HG02884 (cell line): ENCODE data around the gene GSE1.

Experiments
- ATAC-seq: cut with Tn5 transposase; IDR thresholded peaks from one replicate; pipeline ENCODE4 v1.9.1; 2021; ENCODE audit warnings: mild to moderate bottlenecking, moderate library complexity; ENCODE audit not compliant: unreplicated experiment

Gene GSE1

GRCh38 chr16:85645021-85645589, 32.0 kb downstream of the GSE1 start:
- ATAC-seq, result no peak

GRCh38 chr16:85646358-85646907, 33.3 kb downstream of the GSE1 start:
- ATAC-seq, result no peak

GRCh38 chr16:85646976-85647375, 33.9 kb downstream of the GSE1 start:
- no peak for ATAC-seq

GRCh38 chr16:85648070-85648714, 35.1 kb downstream of the GSE1 start:
- ATAC-seq, result no peak

- no peak for ATAC-seq
These were observed 35.7 kb downstream of the GSE1 start for GRCh38 chr16:85648805-85649204.

- ATAC-seq, result no peak
These were observed 36.5 kb downstream of the GSE1 start for GRCh38 chr16:85649411-85650134.

- ATAC-seq, result no peak
These were observed 37.2 kb downstream of the GSE1 start for GRCh38 chr16:85650135-85650843.

- ATAC-seq, result no peak
These were observed 37.9 kb downstream of the GSE1 start for GRCh38 chr16:85650844-85651628.

- no peak for ATAC-seq
These were observed 38.7 kb downstream of the GSE1 start for GRCh38 chr16:85651629-85652430.

GRCh38 chr16:85652431-85653221, 39.5 kb downstream of the GSE1 start:
- ATAC-seq, result no peak

- ATAC-seq, result no peak
These were observed 40.3 kb downstream of the GSE1 start for GRCh38 chr16:85653290-85653891.

- no peak for ATAC-seq
These were observed 41.4 kb downstream of the GSE1 start for GRCh38 chr16:85654251-85655095.

- ATAC-seq, result no peak
These were observed 42.4 kb downstream of the GSE1 start for GRCh38 chr16:85655216-85656129.

GRCh38 chr16:85656351-85657266, 43.5 kb downstream of the GSE1 start:
- no peak for ATAC-seq

GRCh38 chr16:85657267-85657650, 44.1 kb downstream of the GSE1 start:
- ATAC-seq, result no peak

- no peak for ATAC-seq
These were observed 44.9 kb downstream of the GSE1 start for GRCh38 chr16:85657996-85658395.
